KOPT-K1 (cell line): Measurements from ENCODE around the gene E4F1.
A peak's percentile ranks its signal among the peaks of the same experiment; 100 is the strongest.
"Not testable (repeated sequence)": the region's sequence is repeated elsewhere in the genome, so short reads cannot be mapped to it uniquely, and the experiment has no call there.

Experiments
- H3K27ac ChIP-seq: fragments of 200-600 bp; sonication (generic); 2 replicates; pipeline ENCODE4 v1.5.1; 2016; ENCODE audit warnings: antibody characterized with exemption, mild to moderate bottlenecking, low read depth, low read length; ENCODE audit not compliant: poor library complexity, severe bottlenecking
- H3K36me3 ChIP-seq: fragments of 200-600 bp; sonication (generic); 2 replicates; pipeline ENCODE4 v1.5.1; 2017; ENCODE audit warnings: antibody characterized with exemption, mild to moderate bottlenecking, low read length, moderate library complexity; ENCODE audit not compliant: insufficient read depth
- H3K9me3 ChIP-seq: fragments of 200-600 bp; sonication (generic); 2 replicates; pipeline ENCODE4 v1.5.1; 2017; ENCODE audit warnings: antibody characterized with exemption, low read length, mild to moderate bottlenecking; ENCODE audit not compliant: insufficient read depth, poor library complexity, severe bottlenecking

Gene E4F1

DNA sequence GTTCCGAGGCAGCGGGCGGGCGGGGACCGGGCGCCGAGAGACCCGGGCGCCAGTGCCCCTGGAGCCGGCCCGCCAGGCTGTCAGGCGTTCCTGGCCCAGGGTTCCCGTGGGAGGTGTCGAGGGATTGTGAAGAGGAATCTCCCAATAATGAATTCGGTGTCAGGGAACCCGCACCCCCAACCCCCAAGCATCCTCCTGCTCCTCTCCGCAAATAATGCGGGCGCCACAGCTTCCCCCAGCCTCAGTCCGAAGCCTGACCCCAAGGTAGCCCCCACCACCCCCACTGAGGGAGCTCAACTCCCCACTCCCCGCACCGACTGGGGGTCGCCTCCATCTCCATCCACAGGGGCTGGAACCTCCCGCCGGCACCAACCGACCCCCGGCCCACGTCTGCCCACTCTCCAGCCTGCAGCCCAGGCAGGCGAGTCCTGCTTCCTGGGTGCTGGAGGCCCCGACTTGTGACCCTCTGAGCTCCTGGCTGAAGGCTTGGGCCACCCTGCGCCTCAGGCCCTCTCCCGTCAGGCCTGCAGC is 26.3 kb upstream of the E4F1 start:
- peaks cover 4% of the 10 kb centered on the region for H3K9me3 ChIP-seq
- H3K36me3 ChIP-seq = no peaks in the 10 kb centered on the region
- H3K27ac ChIP-seq = no peak overlapping the region

DNA sequence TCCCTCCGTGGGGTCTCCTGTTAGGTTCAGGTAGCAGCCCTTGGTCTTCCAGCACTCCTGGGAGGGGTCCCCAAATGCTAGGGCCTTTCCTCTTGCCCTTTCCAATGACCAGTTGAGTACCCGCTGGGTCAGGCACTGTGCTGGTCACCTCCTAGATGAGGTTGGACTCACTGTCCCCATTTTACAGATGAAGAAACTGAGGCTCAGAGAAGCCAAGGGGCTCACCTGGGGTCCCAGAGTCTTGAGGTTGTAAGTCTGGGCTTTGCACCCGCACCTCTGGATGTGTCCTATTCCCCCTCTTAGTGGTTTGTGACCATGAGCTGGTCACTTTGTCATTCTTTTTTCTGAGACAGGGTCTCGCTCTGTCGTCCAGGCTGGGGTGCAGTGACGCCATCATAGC is 25.6 kb upstream of the E4F1 start:
- H3K9me3 ChIP-seq = peaks cover 4% of the 10 kb centered on the region
- H3K36me3 ChIP-seq = no peaks in the 10 kb centered on the region
- no peak overlapping the region for H3K27ac ChIP-seq

DNA sequence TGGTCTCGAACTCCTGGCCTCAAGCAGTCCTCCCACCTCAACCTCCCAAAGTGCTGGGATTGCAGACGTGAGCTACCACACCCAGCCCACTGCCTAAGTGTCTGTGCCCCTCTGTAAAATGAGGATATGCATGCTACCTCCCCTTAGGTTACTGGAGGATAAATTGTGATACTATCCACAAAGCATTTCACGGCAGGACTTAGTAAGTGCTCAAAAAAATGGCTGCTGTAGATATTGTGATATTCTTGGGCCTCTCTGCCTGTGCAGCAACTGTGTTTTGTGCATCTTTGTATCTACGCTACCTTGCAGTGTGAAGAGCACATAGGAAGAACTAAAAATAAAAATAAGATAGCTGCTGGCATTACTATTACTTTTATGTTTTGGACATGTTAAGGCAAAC is 25.1 kb upstream of the E4F1 start:
- Histone ChIP-seq H3K9me3 (peaks cover 4% of the 10 kb centered on the region), H3K36me3 (no peaks in the 10 kb centered on the region), H3K27ac (no peak overlapping the region)

DNA sequence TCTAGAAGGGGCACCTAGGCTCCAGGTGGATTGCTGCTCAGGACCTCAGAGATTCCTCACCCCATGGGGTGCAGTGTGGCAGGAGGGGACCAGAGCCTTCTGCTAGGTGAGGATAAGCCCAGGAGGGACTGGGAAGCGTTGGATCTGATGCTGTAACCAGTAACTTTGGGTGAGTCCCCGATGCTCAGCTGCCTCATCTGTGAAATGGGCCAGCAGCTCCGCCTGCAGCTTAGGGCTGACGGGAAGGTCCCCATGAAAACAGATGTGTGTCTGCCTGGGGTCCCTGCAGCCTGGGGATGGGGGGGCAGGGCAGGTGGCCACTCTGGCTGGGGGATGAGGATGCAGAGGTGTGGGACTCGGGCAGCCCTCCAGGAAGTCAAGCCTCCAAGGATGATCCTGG is 24.3 kb upstream of the E4F1 start:
- H3K9me3 ChIP-seq = peaks cover 4% of the 10 kb centered on the region
- no peak overlapping the region for H3K27ac ChIP-seq
- no peaks in the 10 kb centered on the region for H3K36me3 ChIP-seq

DNA sequence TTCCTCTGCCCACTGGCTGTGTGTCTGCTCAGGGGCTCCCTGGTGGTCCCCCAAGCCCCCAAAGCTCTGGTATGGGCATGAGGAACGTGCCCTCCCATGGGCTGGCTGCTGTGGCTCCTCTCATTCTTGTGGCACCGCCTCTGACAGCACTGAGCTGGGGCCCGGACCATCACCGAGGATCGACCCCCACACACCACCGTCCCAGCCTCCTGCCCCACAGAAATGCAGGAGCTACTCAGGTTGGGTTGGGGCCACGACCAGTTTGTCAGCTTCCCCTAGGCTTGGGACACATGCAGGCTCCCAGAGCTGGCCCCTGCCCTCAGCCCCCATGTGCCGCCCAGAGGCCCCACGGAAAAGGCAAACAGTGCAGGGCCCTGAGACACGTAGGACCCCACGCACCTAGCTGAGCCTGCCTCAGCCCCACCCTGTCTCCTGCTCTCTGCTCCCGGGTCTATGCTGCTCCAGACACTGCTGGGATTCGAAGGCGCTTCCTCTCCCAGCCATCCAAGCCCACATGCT is 23.7 kb upstream of the E4F1 start:
- Histone ChIP-seq H3K9me3 (peaks cover 4% of the 10 kb centered on the region), H3K36me3 (no peaks in the 10 kb centered on the region), H3K27ac (no peak overlapping the region)

DNA sequence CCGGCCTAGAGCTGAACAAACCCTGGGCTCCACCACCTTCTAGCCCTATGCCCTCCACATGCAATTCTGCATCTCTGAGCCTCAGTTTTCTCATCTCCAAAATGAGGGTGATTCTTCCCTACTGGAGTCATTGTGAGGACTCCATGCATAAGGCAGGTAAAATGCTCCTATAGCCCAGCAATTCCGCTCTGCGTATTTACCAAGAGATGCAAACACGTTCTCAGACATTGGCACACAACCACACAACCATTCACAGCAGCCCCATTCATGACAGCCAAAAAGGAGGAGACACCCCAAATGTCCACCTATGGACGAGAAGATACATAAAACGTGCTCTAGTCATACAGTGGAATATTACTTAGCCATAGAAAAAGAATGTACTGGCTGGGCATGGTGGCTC is 23.1 kb upstream of the E4F1 start:
- Histone ChIP-seq H3K27ac (no peak overlapping the region), H3K9me3 (peaks cover 4% of the 10 kb centered on the region), H3K36me3 (no peaks in the 10 kb centered on the region)

DNA sequence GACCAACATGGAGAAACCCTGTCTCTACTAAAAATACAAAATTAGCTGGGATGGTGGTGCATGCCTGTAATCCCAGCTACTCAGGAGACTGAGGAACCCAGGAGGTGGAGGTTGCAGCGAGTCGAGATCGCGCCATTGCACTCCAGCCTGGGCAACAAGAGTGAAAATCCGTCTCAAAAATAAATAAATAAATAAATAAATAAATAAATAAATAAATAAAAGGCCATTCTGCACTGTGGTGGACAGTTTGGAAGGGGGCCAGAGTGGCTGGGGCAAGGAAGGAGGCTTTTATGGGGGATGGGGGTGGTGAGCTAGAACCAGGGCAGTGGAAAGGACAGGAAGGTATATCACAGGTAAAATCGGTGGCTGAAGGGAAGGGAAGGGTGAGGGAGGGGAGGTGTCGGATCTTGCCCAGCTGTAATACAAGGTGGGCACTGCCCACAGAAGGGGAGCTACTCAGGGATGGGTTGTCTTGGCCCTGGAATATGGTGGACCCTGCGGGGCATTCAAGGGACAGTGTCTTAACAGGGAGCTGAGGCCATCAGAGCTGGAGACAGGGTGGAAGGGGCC is 20.2 kb upstream of the E4F1 start:
- H3K27ac ChIP-seq, H3K9me3 ChIP-seq: not testable (repeated sequence)
- peaks cover 16% of the 10 kb centered on the region; the same call in 1 of the 2 replicates for H3K36me3 ChIP-seq

DNA sequence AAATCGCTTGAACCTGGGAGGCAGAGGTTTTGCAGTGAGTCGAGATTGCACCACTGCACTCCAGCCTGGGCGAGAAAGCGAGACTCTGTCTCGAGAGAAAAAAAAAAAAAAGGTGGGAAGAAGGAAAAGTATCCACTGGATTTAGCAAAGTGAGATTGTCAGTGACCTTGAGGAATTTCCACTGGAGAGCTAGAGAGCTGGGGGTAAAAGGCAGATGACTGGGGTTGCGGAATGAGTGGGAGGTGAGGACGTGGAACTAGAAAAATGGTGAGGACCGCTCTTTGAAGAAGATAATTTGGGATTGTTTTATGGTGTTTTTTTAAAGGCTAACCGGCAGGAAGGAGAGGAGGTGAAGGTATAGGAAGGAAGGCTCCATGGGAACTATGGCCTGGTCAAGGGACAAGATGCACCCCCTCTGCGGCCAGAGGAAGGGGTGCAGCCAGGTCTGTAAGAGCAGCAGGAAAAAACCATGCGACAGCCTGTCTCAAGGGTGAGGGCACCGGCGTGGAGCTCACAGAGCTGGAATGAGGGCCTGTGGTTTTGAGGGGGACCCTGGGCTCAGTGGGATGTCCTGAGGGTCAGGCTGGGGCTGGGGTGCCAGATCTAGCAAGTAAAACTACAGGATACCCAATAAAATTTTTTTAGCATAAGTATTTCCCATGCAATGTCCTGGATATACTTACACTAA is 18.8 kb upstream of the E4F1 start:
- Histone ChIP-seq H3K27ac (peak overlapping the region; percentile 90), H3K36me3 (peaks cover 30% of the 10 kb centered on the region), H3K9me3 (peaks cover 4% of the 10 kb centered on the region)

DNA sequence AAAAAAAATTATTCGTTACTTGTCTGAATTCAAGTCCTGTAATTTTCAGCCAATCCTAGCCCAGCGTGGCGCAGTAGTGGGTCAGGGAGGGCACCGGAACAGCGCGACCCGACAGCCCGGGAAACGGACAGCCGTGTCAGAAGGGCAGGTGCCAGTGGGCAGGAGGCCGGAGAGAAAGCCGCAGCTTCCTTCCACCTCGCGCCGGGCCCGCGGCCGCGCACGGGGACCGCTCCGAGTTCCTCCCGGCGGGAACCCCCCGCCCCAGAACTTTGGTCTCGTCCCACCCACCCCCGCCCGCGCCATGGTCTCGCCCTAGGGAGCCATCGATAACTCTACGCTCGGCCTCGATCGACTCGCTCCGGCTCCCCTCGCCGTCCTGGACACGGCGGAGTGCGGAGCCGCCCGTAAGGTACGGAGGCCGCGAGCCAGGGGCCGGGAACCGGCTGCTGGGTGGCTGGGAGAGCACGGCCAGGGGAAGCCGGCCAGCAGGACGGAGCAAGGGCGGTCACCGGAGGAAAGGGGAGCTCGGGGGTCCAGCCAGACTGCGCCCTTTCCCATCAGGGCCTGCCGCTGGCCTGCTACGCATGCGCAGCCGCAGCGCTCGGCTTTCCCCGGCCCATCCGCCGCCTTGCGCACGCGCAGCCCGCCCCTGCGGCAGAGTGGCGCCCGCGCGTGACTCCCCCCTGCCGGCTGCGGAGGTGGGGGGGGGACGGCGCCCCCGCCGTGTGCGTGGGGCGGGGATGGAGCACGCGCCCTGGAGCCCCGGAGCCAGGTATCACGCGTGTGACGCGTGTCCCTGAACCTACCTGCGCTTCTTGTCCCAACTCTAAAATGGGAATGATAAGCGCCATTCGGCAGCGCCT is 18.1 kb upstream of the E4F1 start, which contains the start of gene MLST8:
Gene MLST8, plus strand, starts transcription at position 351 of the 863 bp plus-strand sequence. CDS start 632 bp downstream, outside the sequence.
- Histone ChIP-seq H3K9me3 (no peaks in the 10 kb centered on the region), H3K36me3 (peaks cover 37% of the 10 kb centered on the region), H3K27ac (peak within 1 kb of the TSS; percentile 90)

DNA sequence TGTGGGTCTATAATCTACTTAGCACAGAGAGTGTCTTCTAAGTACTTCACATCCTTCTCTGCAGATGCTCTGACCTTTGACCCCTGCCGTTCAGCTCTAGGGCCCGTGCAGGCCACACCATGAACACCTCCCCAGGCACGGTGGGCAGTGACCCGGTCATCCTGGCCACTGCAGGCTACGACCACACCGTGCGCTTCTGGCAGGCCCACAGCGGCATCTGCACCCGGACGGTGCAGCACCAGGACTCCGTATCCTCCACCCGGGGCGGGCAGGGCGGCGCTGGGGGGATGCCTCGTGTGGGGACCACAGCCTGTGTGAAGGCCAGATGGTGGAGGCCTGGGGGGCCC is 17.5 kb upstream of the E4F1 start:
- H3K9me3 ChIP-seq = no peaks in the 10 kb centered on the region
- H3K36me3 ChIP-seq = peaks cover 43% of the 10 kb centered on the region
- peak overlapping the region; percentile 90 for H3K27ac ChIP-seq

DNA sequence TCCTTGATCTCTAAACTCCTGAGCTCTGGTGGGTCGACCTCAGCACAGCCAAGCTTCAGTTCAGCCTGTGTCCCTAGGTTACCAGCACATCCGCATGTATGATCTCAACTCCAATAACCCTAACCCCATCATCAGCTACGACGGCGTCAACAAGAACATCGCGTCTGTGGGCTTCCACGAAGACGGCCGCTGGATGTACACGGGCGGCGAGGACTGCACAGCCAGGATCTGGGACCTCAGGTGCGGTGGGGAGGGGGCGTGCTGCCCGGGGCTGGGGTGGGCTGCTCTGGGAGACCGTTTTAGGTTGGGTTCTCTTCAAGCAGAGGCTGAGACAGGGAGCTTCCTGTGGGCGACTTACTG is 17.0 kb upstream of the E4F1 start:
- Histone ChIP-seq H3K36me3 (peaks cover 43% of the 10 kb centered on the region), H3K27ac (peak overlapping the region; percentile 90), H3K9me3 (no peaks in the 10 kb centered on the region)

DNA sequence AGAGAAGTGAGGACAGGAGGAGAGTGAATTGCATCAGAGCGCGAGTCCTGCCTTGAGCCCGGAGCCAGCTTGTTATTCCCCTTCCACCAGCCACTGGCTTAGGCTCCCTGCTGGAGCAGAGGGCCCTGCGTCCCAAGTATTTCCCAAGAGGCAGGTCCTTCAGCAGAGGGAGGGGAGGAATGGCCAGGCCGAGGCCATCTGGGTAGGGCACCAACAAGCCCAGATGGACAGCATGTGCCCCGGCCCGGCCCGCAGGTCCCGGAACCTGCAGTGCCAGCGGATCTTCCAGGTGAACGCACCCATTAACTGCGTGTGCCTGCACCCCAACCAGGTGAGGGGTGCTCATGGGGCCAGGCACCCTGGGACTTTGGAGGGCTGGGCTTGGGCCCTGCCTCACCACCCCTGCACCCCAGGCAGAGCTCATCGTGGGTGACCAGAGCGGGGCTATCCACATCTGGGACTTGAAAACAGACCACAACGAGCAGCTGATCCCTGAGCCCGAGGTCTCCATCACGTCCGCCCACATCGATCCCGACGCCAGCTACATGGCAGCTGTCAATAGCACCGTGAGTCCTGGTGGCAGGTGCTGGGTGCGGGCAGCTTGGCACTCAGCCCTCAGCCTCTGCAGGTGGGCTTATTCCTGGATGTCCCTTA is 16.5 kb upstream of the E4F1 start:
- Histone ChIP-seq H3K27ac (peak overlapping the region; percentile 90), H3K9me3 (no peaks in the 10 kb centered on the region), H3K36me3 (peaks cover 47% of the 10 kb centered on the region)

DNA sequence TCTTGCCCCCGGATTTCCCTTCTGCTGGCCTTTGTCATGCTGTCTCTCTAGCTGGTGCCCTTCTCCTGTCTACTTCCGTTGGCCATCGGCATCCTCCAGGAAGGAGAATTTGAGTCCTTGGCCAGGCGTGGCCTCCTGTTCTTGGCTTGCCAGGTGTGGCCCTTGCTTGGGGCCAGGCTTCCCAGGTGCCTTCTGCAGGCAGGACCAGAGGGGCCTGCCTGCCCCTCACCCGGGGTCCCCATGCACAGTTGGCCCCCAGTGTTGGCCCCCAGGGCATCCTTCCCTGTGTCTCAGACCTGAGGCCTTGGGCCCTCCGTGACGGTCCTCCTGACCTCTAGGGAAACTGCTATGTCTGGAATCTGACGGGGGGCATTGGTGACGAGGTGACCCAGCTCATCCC is 15.5 kb upstream of the E4F1 start:
- Histone ChIP-seq H3K9me3 (no peaks in the 10 kb centered on the region), H3K27ac (no peak overlapping the region), H3K36me3 (peaks cover 57% of the 10 kb centered on the region)

DNA sequence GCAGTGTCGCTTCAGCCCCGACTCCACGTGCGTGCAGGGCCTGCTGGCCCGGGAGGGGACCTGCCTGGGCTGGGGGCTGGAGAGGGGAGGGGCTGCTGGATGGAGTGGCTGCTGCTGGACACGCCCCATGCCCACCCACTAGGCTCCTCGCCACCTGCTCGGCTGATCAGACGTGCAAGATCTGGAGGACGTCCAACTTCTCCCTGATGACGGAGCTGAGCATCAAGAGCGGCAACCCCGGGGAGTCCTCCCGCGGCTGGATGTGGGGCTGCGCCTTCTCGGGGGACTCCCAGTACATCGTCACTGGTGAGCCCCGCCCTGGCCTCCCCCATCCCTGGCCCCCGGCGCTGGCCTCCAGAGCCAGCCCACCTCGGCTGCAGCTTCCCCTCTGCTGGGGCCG is 15.1 kb upstream of the E4F1 start:
- H3K36me3 ChIP-seq = peaks cover 60% of the 10 kb centered on the region
- H3K9me3 ChIP-seq = no peaks in the 10 kb centered on the region
- no peak overlapping the region for H3K27ac ChIP-seq

DNA sequence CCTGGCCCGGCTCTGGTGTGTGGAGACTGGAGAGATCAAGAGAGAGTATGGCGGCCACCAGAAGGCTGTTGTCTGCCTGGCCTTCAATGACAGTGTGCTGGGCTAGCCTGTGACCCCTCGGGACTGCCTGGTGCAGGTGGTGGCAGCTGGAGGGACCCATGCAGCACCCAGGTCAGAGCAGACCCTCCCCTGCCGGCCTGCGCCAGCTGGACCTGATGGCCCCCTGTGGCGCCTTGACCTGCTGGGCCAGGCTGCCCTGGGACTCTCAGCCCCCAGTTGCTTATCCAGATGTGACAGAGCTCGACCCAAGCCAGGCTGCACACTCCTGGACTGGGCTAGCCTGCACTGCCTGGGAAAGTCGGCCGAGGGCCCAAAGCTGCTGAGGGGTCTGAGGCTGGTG is 14.6 kb upstream of the E4F1 start:
- Histone ChIP-seq H3K27ac (no peak overlapping the region), H3K36me3 (peaks cover 60% of the 10 kb centered on the region), H3K9me3 (no peaks in the 10 kb centered on the region)
